HepG2 (cell line): ENCODE measurements around the gene NCOA3. TPM values are rescaled to one million over a fixed set of nuclear protein-coding genes. Genes with fewer than 3 reads are reported as not detected.
A peak's percentile ranks its signal among the peaks of the same experiment; 100 is the strongest.

Experiments used
- CEBPB ChIP-seq: IDR thresholded peaks from 2 replicates; pipeline ENCODE4 v1.6.1; 2011; ENCODE audit warnings: low read depth, low read length, improper control_type of control experiment, borderline replicate concordance
- EHMT2 ChIP-seq: fragments of 200-600 bp; sonication (generic); IDR thresholded peaks from 2 replicates; pipeline ENCODE4 v1.7.0; 2017; ENCODE audit warnings: antibody characterized with exemption, low read depth, low read length, borderline replicate concordance
- HNF4G ChIP-seq, 2 experiments: sonication (generic) in 1 of 2; formaldehyde crosslinking in 1 of 2; IDR thresholded peaks; 2 replicates each; pipeline versions ENCODE4 v1.4.0 to v1.6.1; 2011 to 2020; ENCODE audit warnings: borderline replicate concordance in 2 of 2, low read depth in 2 of 2, mild to moderate bottlenecking in 2 of 2, low read length in 1 of 2, missing genetic modification reagents in 1 of 2, moderate library complexity in 1 of 2
- MAX ChIP-seq: IDR thresholded peaks from 2 replicates; pipeline ENCODE4 v1.6.1; 2012; ENCODE audit warnings: inconsistent platforms
- NFIB ChIP-seq: sonication (generic); formaldehyde crosslinking; IDR thresholded peaks from 2 replicates; pipeline ENCODE4 v1.9.0; 2021; ENCODE audit warnings: missing genetic modification reagents, mild to moderate bottlenecking, borderline replicate concordance
- SKI ChIP-seq: fragments of 450-650 bp; IDR thresholded peaks from one replicate; pipeline ENCODE4 v1.6.1; 2018; ENCODE audit warnings: mild to moderate bottlenecking; ENCODE audit not compliant: partially characterized antibody
- SOX6 ChIP-seq, 2 experiments: fragments of 450-650 bp in 1 of 2; sonication (generic) in 1 of 2; formaldehyde crosslinking in 1 of 2; IDR thresholded peaks; 2 replicates each; pipeline versions ENCODE4 v1.4.0 to v1.6.1; 2017 to 2020; ENCODE audit warnings: antibody characterized with exemption in 1 of 2, mild to moderate bottlenecking in 1 of 2, missing genetic modification reagents in 1 of 2
- TAF1 ChIP-seq: sonication (generic); formaldehyde crosslinking; IDR thresholded peaks from 2 replicates; pipeline ENCODE4 v1.4.0; 2020; ENCODE audit warnings: missing genetic modification reagents
- TFDP1 ChIP-seq: IDR thresholded peaks from 2 replicates; pipeline ENCODE4 v1.6.1; 2016; ENCODE audit warnings: missing compliant biosample characterization, missing genetic modification reagents, borderline replicate concordance
- TP53 ChIP-seq: sonication (generic); formaldehyde crosslinking; conservative IDR thresholded peaks from 2 replicates; pipeline ENCODE4 v1.4.0; 2020; ENCODE audit warnings: missing genetic modification reagents
- TRIM24 ChIP-seq: sonication (generic); formaldehyde crosslinking; IDR thresholded peaks from 2 replicates; pipeline ENCODE4 v1.8.0; 2022; ENCODE audit warnings: mild to moderate bottlenecking, missing genetic modification reagents
- ZMYM4 ChIP-seq: sonication (generic); formaldehyde crosslinking; IDR thresholded peaks from 2 replicates; pipeline ENCODE4 v1.8.1; 2023; ENCODE audit warnings: mild to moderate bottlenecking, missing genetic modification reagents
- ZNF205 ChIP-seq: IDR thresholded peaks from 2 replicates; pipeline ENCODE4 v1.6.1; 2018; ENCODE audit warnings: missing biosample characterization, missing genetic modification reagents
- ZNF260 ChIP-seq: sonication (generic); formaldehyde crosslinking; IDR thresholded peaks from 2 replicates; pipeline ENCODE4 v1.4.0; 2020; ENCODE audit warnings: missing genetic modification reagents, low read depth, mild to moderate bottlenecking, borderline replicate concordance
- ZNF367 ChIP-seq: sonication (generic); formaldehyde crosslinking; IDR thresholded peaks from 2 replicates; pipeline ENCODE4 v1.4.0; 2020; ENCODE audit warnings: missing genetic modification reagents, borderline replicate concordance
- ZNF570 ChIP-seq: sonication (generic); formaldehyde crosslinking; IDR thresholded peaks from 2 replicates; pipeline ENCODE4 v1.4.0; 2020; ENCODE audit warnings: mild to moderate bottlenecking, missing genetic modification reagents, borderline replicate concordance
- ZNF607 ChIP-seq: sonication (generic); formaldehyde crosslinking; IDR thresholded peaks from 2 replicates; pipeline ENCODE4 v1.5.1; 2020; ENCODE audit warnings: missing genetic modification reagents, mild to moderate bottlenecking, borderline replicate concordance
- ZNF770 ChIP-seq: sonication (generic); formaldehyde crosslinking; IDR thresholded peaks from 2 replicates; pipeline ENCODE4 v1.5.0; 2020; ENCODE audit warnings: mild to moderate bottlenecking, missing genetic modification reagents
- polyA plus RNA-seq, 8 experiments: library from polyadenylated mRNA; depleted of rRNA in 3 of 8; stranded (reverse) in 7 of 8; unstranded in 1 of 8; fragments of >200 nt; fragmentation: Illumina TruSeq in 4 of 8; extraction: Trizol in 4 of 8; gene quantifications; 2 replicates each; pipeline versions ENCODE4 v1.2.1 to v1.2.3, GENCODE V29; 2011 to 2016; ENCODE audit warnings: low read depth in 4 of 8, missing spikeins in 1 of 8, mixed read lengths in 1 of 8; ENCODE audit not compliant: insufficient read depth in 1 of 8
- total RNA-seq, 5 experiments: library from RNA; depleted of rRNA; stranded (reverse); fragments of >200 nt; fragmentation: Illumina TruSeq; extraction: Trizol; gene quantifications; 2 replicates each; pipeline ENCODE4 v1.2.3, GENCODE V29; 2016; ENCODE audit warnings: low read depth in 1 of 5
- TF ChIP-seq, protein P1 (sequence below): sonication (generic); formaldehyde crosslinking; IDR thresholded peaks from 2 replicates; pipeline ENCODE4 v1.5.0; 2020; ENCODE audit warnings: mild to moderate bottlenecking, missing genetic modification reagents
- TF ChIP-seq, protein P2 (sequence below): sonication (generic); formaldehyde crosslinking; IDR thresholded peaks from 2 replicates; pipeline ENCODE4 v1.8.0; 2023; ENCODE audit warnings: mild to moderate bottlenecking, missing genetic modification reagents

Gene NCOA3
- total and polyA plus RNA-seq, 2 of the 13 experiments (the other 11 are each of a cell fraction or from before 2014, with no cell fraction given) = 35.0 to 56.8 TPM

DNA sequence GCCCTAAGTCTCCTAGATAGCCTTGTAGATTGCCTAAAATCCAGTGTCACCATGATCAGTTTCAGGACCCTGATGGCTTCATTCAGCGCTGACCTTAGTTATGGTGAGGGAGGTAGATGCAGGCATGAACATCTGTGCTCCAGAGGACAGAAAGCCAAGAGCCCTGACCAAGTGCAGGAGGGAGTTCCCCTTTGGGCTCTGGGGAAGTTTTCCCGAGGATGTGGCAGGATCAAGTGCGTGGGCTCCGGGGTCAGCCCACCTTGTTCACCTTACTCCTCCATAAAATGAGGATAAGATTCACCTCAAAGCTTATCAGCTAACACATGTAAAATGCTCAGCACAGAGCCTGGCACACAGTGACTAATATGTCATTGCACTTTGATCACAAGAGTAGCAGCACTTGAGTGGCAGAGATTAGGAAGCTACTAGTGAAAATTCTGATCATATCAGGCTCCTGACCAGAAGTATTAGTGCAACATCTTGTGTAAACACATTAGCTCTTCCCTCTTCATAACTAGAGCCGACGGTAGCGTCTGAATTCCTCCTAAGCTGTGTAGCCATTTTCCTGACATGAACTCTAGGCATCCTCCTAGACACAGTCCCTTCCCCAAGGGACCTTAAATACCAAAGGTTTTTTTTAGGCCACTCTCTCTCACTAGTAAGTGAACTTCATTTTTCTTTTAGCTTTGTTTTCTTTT, 158.4 kb downstream of the NCOA3 start (continued):
- TF ChIP-seq SKI (no peak), HNF4G (IDR thresholded peaks at IDR 0.05; ENCODE audit: borderline replicate concordance, low read depth, low read length) (peak; percentile 3; the same call in 1 of the 2 replicates), HNF4G (CRISPR knock-in tag; IDR thresholded peaks at IDR 0.05; ENCODE audit: borderline replicate concordance, low read depth) (no peak), ZNF607 (CRISPR knock-in tag) (no peak), ZNF770 (CRISPR knock-in tag) (no peak), MAX (no peak), ZMYM4 (no peak), ZNF570 (no peak), NFIB (no peak), SOX6 (IDR thresholded peaks at IDR 0.05) (no peak), SOX6 (CRISPR knock-in tag; IDR thresholded peaks at IDR 0.05) (no peak), CEBPB (no peak), TRIM24 (CRISPR knock-in tag) (no peak), EHMT2 (no peak), TFDP1 (CRISPR knock-in tag) (no peak), TP53 (CRISPR knock-in tag) (no peak), ZNF367 (CRISPR knock-in tag) (no peak), TAF1 (CRISPR knock-in tag) (no peak), ZNF205 (CRISPR knock-in tag) (0 out of 2 replicates have a peak, but pooled peaks have one; percentile 22), ZNF260 (CRISPR knock-in tag) (no peak)
- TF ChIP-seq, protein P1, sequence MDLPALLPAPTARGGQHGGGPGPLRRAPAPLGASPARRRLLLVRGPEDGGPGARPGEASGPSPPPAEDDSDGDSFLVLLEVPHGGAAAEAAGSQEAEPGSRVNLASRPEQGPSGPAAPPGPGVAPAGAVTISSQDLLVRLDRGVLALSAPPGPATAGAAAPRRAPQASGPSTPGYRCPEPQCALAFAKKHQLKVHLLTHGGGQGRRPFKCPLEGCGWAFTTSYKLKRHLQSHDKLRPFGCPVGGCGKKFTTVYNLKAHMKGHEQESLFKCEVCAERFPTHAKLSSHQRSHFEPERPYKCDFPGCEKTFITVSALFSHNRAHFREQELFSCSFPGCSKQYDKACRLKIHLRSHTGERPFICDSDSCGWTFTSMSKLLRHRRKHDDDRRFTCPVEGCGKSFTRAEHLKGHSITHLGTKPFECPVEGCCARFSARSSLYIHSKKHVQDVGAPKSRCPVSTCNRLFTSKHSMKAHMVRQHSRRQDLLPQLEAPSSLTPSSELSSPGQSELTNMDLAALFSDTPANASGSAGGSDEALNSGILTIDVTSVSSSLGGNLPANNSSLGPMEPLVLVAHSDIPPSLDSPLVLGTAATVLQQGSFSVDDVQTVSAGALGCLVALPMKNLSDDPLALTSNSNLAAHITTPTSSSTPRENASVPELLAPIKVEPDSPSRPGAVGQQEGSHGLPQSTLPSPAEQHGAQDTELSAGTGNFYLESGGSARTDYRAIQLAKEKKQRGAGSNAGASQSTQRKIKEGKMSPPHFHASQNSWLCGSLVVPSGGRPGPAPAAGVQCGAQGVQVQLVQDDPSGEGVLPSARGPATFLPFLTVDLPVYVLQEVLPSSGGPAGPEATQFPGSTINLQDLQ (CRISPR knock-in tag) = no peak
- TF ChIP-seq, protein P2, sequence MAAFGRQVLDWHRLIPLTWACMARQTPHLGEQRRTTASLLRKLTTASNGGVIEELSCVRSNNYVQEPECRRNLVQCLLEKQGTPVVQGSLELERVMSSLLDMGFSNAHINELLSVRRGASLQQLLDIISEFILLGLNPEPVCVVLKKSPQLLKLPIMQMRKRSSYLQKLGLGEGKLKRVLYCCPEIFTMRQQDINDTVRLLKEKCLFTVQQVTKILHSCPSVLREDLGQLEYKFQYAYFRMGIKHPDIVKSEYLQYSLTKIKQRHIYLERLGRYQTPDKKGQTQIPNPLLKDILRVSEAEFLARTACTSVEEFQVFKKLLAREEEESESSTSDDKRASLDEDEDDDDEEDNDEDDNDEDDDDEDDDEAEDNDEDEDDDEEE (CRISPR knock-in tag) = no peak
